Liver (tissue), 9 donors: Measurements from ENCODE around the gene ZNF346. TPM values are rescaled to one million over a fixed set of nuclear protein-coding genes. Genes with fewer than 3 reads are reported as not detected.

ENCODE experiments used
- DNase-seq: peaks from one replicate; pipeline ENCODE4 v3.0.0-alpha.2; 2017; ENCODE audit warnings: low spot score
- H3K27ac ChIP-seq, 2 donors: one replicate each; pipeline ENCODE4 v1.7.0; 2013; ENCODE audit warnings: inconsistent platforms in 2 of 2, low read length in 2 of 2, control low read depth in 1 of 2, low read depth in 1 of 2, mild to moderate bottlenecking in 1 of 2
- H3K27me3 ChIP-seq, 4 donors: one replicate each; pipeline versions ENCODE4 v1.6.1 to v1.7.0; 2013; ENCODE audit warnings: low read length in 3 of 4, inconsistent platforms in 1 of 4, mild to moderate bottlenecking in 1 of 4, moderate library complexity in 1 of 4; ENCODE audit not compliant: control insufficient read depth in 4 of 4, insufficient read depth in 4 of 4
- H3K36me3 ChIP-seq, 4 donors: one replicate each; pipeline versions ENCODE4 v1.6.1 to v1.7.0; 2013; ENCODE audit warnings: low read length in 3 of 4, mild to moderate bottlenecking in 3 of 4, low read depth in 1 of 4, moderate library complexity in 1 of 4; ENCODE audit not compliant: control insufficient read depth in 4 of 4, insufficient read depth in 3 of 4
- H3K4me1 ChIP-seq, 4 donors: one replicate each; pipeline versions ENCODE4 v1.6.1 to v1.7.0; 2013; ENCODE audit warnings: low read length in 3 of 4, mild to moderate bottlenecking in 3 of 4, moderate library complexity in 1 of 4; ENCODE audit not compliant: control insufficient read depth in 4 of 4, insufficient read depth in 4 of 4
- H3K4me3 ChIP-seq, 3 donors: one replicate each; pipeline versions ENCODE4 v1.6.1 to v1.7.0; 2013; ENCODE audit warnings: low read length in 3 of 3, control low read depth in 1 of 3, low read depth in 1 of 3, mild to moderate bottlenecking in 1 of 3
- H3K9ac ChIP-seq, 2 donors: one replicate each; pipeline ENCODE4 v1.7.0; 2013; ENCODE audit warnings: low read length in 2 of 2, mild to moderate bottlenecking in 2 of 2, moderate library complexity in 2 of 2, control low read depth in 1 of 2, low read depth in 1 of 2
- H3K9me3 ChIP-seq, 4 donors: one replicate each; pipeline versions ENCODE4 v1.6.1 to v1.7.0; 2013; ENCODE audit warnings: low read length in 3 of 4; ENCODE audit not compliant: control insufficient read depth in 4 of 4
- ATF3 ChIP-seq: IDR thresholded peaks from 2 replicates; pipeline ENCODE4 v1.6.1; 2016; ENCODE audit warnings: antibody characterized with exemption
- CTCF ChIP-seq: fragments of 150-350 bp; IDR thresholded peaks from 2 replicates; pipeline ENCODE4 v1.5.1; 2017; ENCODE audit warnings: improper control_type of control experiment, low read depth, low read length; ENCODE audit not compliant: missing input control
- FOXA2 ChIP-seq: IDR thresholded peaks from 2 replicates; pipeline ENCODE4 v1.6.1; 2016; ENCODE audit warnings: antibody characterized with exemption
- HNF4A ChIP-seq, 2 donors: conservative IDR thresholded peaks; 2 replicates each; pipeline ENCODE4 v1.6.1; 2016; ENCODE audit warnings: antibody characterized with exemption in 2 of 2, mild to moderate bottlenecking in 2 of 2
- HNF4G ChIP-seq: IDR thresholded peaks from 2 replicates; pipeline ENCODE4 v1.6.1; 2016; ENCODE audit warnings: antibody characterized with exemption
- JUND ChIP-seq, 2 donors: IDR thresholded peaks; 2 replicates each; pipeline ENCODE4 v1.6.1; 2016; ENCODE audit warnings: antibody characterized with exemption in 2 of 2
- NR2F2 ChIP-seq: IDR thresholded peaks from 2 replicates; pipeline ENCODE4 v1.6.1; 2016; ENCODE audit warnings: antibody characterized with exemption
- RAD21 ChIP-seq, 2 donors: IDR thresholded peaks; 2 replicates each; pipeline ENCODE4 v1.6.1; 2016; ENCODE audit warnings: antibody characterized with exemption in 2 of 2, mild to moderate bottlenecking in 2 of 2
- REST ChIP-seq: IDR thresholded peaks from 2 replicates; pipeline ENCODE4 v1.6.1; 2016; ENCODE audit warnings: antibody characterized with exemption, mild to moderate bottlenecking
- RXRA ChIP-seq, 2 donors: IDR thresholded peaks; 2 replicates each; pipeline ENCODE4 v1.6.1; 2017 to 2018; ENCODE audit warnings: antibody characterized with exemption in 2 of 2, mild to moderate bottlenecking in 1 of 2
- TAF1 ChIP-seq: conservative IDR thresholded peaks from 2 replicates; pipeline ENCODE4 v1.6.1; 2016; ENCODE audit warnings: antibody characterized with exemption, mild to moderate bottlenecking
- YY1 ChIP-seq: IDR thresholded peaks from 2 replicates; pipeline ENCODE4 v1.6.1; 2016; ENCODE audit warnings: antibody characterized with exemption, mild to moderate bottlenecking
- ZBTB33 ChIP-seq: IDR thresholded peaks from 2 replicates; pipeline ENCODE4 v1.6.1; 2016; ENCODE audit warnings: antibody characterized with exemption
- WGBS: extraction: QIAGEN DNeasy Blood & Tissue Kit; methylation state at CpG from one replicate; pipeline ENCODE4 v1.1.7; 2013; 5-methylcytosine and 5-hydroxymethylcytosine counted together
- polyA plus RNA-seq, 2 donors: library from polyadenylated mRNA; stranded (reverse) in 1 of 2; unstranded in 1 of 2; fragments of 200-250 nt in 1 of 2; fragments of >200 nt in 1 of 2; fragmentation: Nextera tagmentation in 1 of 2; extraction: Ambion mirVana in 1 of 2; gene quantifications; one replicate each; pipeline versions ENCODE4 v1.2.1 to v1.2.3, GENCODE V29; 2013 to 2015
- total RNA-seq, 2 donors: library from RNA; depleted of rRNA; stranded (reverse); fragments of >200 nt; gene quantifications; one replicate each; pipeline ENCODE4 v1.2.3, GENCODE V29; 2014
- donor health status: healthy.
- donor health status: healthy.
- donor health status: healthy.
- donor health status: healthy.
- donor health status: healthy.

Gene ZNF346
- total and polyA plus RNA-seq, 4 donors, result 3.7 to 11.0 (median 6.4) TPM

- no peak overlapping the region for H3K4me3 ChIP-seq
- H3K9ac ChIP-seq, result no peak overlapping the region
- 16% methylated on average over 12 of the region's 12 CpGs for WGBS
Measured at GRCh38 chr5:177111720-177112394, 89.4 kb downstream of the ZNF346 start.

More at GRCh38 chr5:177111720-177112394, 89.4 kb downstream of the ZNF346 start:
- DNase-seq, result peak; percentile 82
- H3K27me3 ChIP-seq, result no peaks in the 10 kb centered on the region
- H3K4me1 ChIP-seq, result peaks cover 3 to 46% (median 31%) of the 10 kb centered on the region in 4 donors
- no peak for TF ChIP-seq FOXA2
- TF ChIP-seq REST, result no peak
- no peak for TF ChIP-seq HNF4G
- TF ChIP-seq ZBTB33, result no peak
- TF ChIP-seq HNF4A (conservative IDR thresholded peaks at IDR 0.05), result no peak
- TF ChIP-seq TAF1, result no peak
- no peak for TF ChIP-seq YY1
- TF ChIP-seq NR2F2, result no peak
- TF ChIP-seq RAD21 (IDR thresholded peaks at IDR 0.05), result peak; percentile 96 to 98
- peak; percentile 92 for TF ChIP-seq CTCF
- no peak for TF ChIP-seq ATF3
- no peak for TF ChIP-seq JUND (IDR thresholded peaks at IDR 0.05)
- TF ChIP-seq RXRA (IDR thresholded peaks at IDR 0.05), result no peak
- no peak overlapping the region for H3K27ac ChIP-seq
- H3K9me3 ChIP-seq, result no peaks in the 10 kb centered on the region
- no peaks in the 10 kb centered on the region for H3K36me3 ChIP-seq
